Measurements from ENCODE around the gene TLE2. TPM values are rescaled to one million over a fixed set of nuclear protein-coding genes. Genes with fewer than 3 reads are reported as not detected.

The TLE2 gene
- total and polyA plus RNA-seq, 2 of the 4 experiments (the other 2 are of a cell fraction), result under 0.01 to 0.41 TPM

DNA sequence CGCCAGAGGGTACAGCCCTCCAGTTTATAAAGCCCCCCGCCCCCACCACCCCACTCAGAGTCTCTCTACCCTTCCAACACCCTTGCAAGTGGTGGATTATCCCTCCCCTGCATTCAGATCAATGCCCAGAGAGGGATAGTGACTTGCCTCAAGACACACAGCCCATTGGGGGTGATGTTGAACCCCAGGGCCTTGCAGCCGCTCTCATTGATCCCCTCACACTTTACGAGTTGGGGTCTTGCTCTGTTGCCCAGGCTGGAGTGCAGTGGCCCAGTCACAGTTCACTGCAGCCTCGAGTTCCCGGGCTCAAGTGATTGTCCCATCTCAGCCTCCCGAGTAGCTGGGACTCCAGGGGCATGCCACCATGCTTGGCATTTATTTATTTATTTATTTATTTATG lies 11.2 kb downstream of the TLE2 start:
- POLR2A ChIA-PET (ENCODE audit: unreplicated experiment), result no interaction called here
- CTCF ChIA-PET, result no interaction called here
- Histone ChIP-seq H3K4me2 (ENCODE audit: low read depth, low read length) (no peak overlapping the region), H2BK15ac (ENCODE audit: low read depth, low read length) (no peak overlapping the region), H3K18ac (ENCODE audit: low read depth, low read length) (no peak overlapping the region), H3K56ac (ENCODE audit: extremely low read depth, insufficient read depth, low read length) (no peak overlapping the region), H2AFZ (replicated peaks; ENCODE audit: low read length, poor library complexity) (no peak overlapping the region), H3K9me1 (ENCODE audit: insufficient read depth, low read length) (no peaks in the 10 kb centered on the region), H3K9me3 (ENCODE audit: control insufficient read depth, insufficient read depth, low read length) (no peaks in the 10 kb centered on the region), H3K27me3 (ENCODE audit: control insufficient read depth, insufficient read depth, low read length) (peaks cover 4% of the 10 kb centered on the region), H4K8ac (ENCODE audit: low read depth in 2 of 2, low read length in 2 of 2) (no peak overlapping the region), H2AK9ac (replicated peaks; ENCODE audit: low read depth, low read length, poor library complexity) (no peak overlapping the region), H4K5ac (ENCODE audit: low read depth, low read length) (no peak overlapping the region), H2BK20ac (ENCODE audit: low read depth, low read length) (no peak overlapping the region), H2AK5ac (ENCODE audit: low read depth, low read length) (no peak overlapping the region), H3K4me3 (ENCODE audit: insufficient read depth, low read depth, low read length) (no peak overlapping the region), H3K23ac (ENCODE audit: low read depth, low read length) (no peak overlapping the region), H2BK120ac (ENCODE audit: low read depth, low read length) (no peak overlapping the region), H3K4ac (ENCODE audit: low read depth, low read length) (no peak overlapping the region), H3K79me1 (ENCODE audit: low read depth in 1 of 2, low read length in 2 of 2) (no peaks in the 10 kb centered on the region), H3K4me1 (ENCODE audit: control insufficient read depth, insufficient read depth, low read length) (no peaks in the 10 kb centered on the region), H2BK5ac (ENCODE audit: low read depth, low read length, poor library complexity, severe bottlenecking) (no peak overlapping the region), H3K9ac (ENCODE audit: low read depth, low read length) (no peak overlapping the region), H4K91ac (ENCODE audit: insufficient read depth, low read depth, low read length) (no peak overlapping the region), H4K20me1 (ENCODE audit: insufficient read depth, low read length) (no peaks in the 10 kb centered on the region), H3K27ac (ENCODE audit: insufficient read depth, low read length) (no peak overlapping the region), H3K36me3 (ENCODE audit: control insufficient read depth, insufficient read depth, low read length) (no peaks in the 10 kb centered on the region), H3K14ac (replicated peaks; ENCODE audit: low read depth, low read length) (no peak overlapping the region)
- no TSS peak for BruUV-seq (replicated peaks)
- dilution Hi-C loops (cut with HindIII; ENCODE audit: low sequenced_read_pairs, unreplicated experiment) (no loop called here), intact Hi-C loops (cut with micrococcal nuclease) (no loop called here), in situ Hi-C loops (cut with MboI; ENCODE audit: low sequenced_read_pairs) (no loop called here)
- DNase-seq (no peak), ATAC-seq (ENCODE audit: low read depth) (no peak)
- 60% methylated on average over 1 of the region's 7 CpGs; no CpG with 5 or more reads in 1 of the 2 experiments for WGBS, 2 experiments (ENCODE audit: extremely low coverage in 2 of 2, insufficient read length in 1 of 2)
- TF ChIP-seq BHLHE40 (IDR thresholded peaks at IDR 0.05; ENCODE audit: low read depth, low read length) (no peak), POLR2A (IDR thresholded peaks at IDR 0.05; ENCODE audit: low read depth, low read length) (no peak), SMC3 (IDR thresholded peaks at IDR 0.05; ENCODE audit: low read depth, low read length) (no peak), RFX5 (IDR thresholded peaks at IDR 0.05; ENCODE audit: low read depth, low read length) (no peak), CHD1 (IDR thresholded peaks at IDR 0.05; ENCODE audit: low read depth, low read length) (no peak), MXI1 (IDR thresholded peaks at IDR 0.05; ENCODE audit: borderline replicate concordance, low read depth, low read length) (no peak), RAD21 (IDR thresholded peaks at IDR 0.05; ENCODE audit: low read length) (no peak), NFE2L2 (IDR thresholded peaks at IDR 0.05; ENCODE audit: low read depth, low read length) (no peak)
- TF ChIP-seq, protein P1, sequence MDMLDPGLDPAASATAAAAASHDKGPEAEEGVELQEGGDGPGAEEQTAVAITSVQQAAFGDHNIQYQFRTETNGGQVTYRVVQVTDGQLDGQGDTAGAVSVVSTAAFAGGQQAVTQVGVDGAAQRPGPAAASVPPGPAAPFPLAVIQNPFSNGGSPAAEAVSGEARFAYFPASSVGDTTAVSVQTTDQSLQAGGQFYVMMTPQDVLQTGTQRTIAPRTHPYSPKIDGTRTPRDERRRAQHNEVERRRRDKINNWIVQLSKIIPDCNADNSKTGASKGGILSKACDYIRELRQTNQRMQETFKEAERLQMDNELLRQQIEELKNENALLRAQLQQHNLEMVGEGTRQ (IDR thresholded peaks at IDR 0.05; ENCODE audit: low read depth, low read length), result no peak
- TF ChIP-seq, protein P2, sequence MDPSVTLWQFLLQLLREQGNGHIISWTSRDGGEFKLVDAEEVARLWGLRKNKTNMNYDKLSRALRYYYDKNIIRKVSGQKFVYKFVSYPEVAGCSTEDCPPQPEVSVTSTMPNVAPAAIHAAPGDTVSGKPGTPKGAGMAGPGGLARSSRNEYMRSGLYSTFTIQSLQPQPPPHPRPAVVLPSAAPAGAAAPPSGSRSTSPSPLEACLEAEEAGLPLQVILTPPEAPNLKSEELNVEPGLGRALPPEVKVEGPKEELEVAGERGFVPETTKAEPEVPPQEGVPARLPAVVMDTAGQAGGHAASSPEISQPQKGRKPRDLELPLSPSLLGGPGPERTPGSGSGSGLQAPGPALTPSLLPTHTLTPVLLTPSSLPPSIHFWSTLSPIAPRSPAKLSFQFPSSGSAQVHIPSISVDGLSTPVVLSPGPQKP (IDR thresholded peaks at IDR 0.05; ENCODE audit: borderline replicate concordance, low read depth, low read length), result no peak
